Upper lobe of left lung (tissue), 4 donors: Measurements from ENCODE around the gene ASPHD1.

Experiments
- POLR2A ChIP-seq, 4 donors: fragments of 450-650 bp; IDR thresholded peaks; one replicate each; pipeline ENCODE4 v1.5.1; 2016 to 2017; ENCODE audit warnings: antibody characterized with exemption in 4 of 4, mild to moderate bottlenecking in 2 of 4
- TF ChIP-seq, protein P1 (sequence below), 6 experiments: fragments of 450-650 bp in 4 of 6; fragments of 200-600 bp in 2 of 6; sonication (generic) in 2 of 6; IDR thresholded peaks; one replicate each; pipeline ENCODE4 v1.5.1; 2016 to 2019; ENCODE audit warnings: antibody characterized with exemption in 6 of 6

DNA sequence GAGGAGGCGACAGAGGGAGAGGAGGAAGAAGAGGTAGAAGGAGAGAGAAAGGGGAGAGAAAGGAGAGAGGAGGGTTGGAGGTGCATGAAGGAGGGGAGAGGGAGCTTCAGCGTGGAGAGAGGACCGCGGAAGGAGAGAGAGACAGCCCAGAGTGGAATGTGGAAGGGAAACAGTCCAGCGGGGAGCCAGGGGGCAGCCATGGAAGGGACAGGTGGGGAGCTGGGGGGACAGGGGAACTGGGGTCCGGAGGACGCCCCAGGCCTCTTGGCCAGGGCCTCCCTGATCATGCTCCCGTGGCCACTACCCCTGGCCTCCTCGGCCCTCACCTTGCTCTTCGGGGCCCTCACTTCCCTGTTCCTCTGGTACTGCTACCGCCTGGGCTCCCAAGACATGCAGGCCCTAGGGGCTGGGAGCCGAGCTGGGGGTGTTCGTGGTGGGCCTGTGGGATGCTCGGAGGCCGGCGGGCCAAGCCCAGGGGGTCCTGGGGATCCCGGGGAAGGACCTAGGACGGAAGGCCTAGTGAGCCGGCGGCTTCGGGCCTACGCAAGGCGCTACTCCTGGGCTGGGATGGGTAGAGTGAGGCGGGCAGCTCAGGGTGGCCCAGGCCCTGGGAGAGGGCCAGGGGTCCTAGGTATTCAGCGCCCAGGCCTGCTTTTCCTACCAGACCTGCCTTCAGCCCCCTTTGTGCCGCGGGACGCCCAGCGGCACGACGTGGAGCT is 759 bp downstream of the ASPHD1 start:
- TF ChIP-seq, protein P1, sequence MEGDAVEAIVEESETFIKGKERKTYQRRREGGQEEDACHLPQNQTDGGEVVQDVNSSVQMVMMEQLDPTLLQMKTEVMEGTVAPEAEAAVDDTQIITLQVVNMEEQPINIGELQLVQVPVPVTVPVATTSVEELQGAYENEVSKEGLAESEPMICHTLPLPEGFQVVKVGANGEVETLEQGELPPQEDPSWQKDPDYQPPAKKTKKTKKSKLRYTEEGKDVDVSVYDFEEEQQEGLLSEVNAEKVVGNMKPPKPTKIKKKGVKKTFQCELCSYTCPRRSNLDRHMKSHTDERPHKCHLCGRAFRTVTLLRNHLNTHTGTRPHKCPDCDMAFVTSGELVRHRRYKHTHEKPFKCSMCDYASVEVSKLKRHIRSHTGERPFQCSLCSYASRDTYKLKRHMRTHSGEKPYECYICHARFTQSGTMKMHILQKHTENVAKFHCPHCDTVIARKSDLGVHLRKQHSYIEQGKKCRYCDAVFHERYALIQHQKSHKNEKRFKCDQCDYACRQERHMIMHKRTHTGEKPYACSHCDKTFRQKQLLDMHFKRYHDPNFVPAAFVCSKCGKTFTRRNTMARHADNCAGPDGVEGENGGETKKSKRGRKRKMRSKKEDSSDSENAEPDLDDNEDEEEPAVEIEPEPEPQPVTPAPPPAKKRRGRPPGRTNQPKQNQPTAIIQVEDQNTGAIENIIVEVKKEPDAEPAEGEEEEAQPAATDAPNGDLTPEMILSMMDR (IDR thresholded peaks at IDR 0.05) = no peak
- TF ChIP-seq POLR2A (IDR thresholded peaks at IDR 0.05) = no peak
